MM.1S (cell line): ENCODE data around the gene PRPF6.

Source experiments
- DNase-seq: peaks from one replicate; pipeline ENCODE4 v3.0.0-alpha.2; 2015
- H2AFZ ChIP-seq: fragments of 300-600 bp; sonication (generic); 2 replicates; pipeline ENCODE4 v1.6.0; 2016; ENCODE audit warnings: antibody characterized with exemption, low read length
- H3F3A ChIP-seq: fragments of 300-600 bp; sonication (generic); 2 replicates; pipeline ENCODE4 v1.6.1; 2016; ENCODE audit warnings: mild to moderate bottlenecking, antibody characterized with exemption, low read length, moderate library complexity, mixed read lengths; ENCODE audit not compliant: insufficient read depth
- H3K27ac ChIP-seq: fragments of 300-600 bp; sonication (generic); 2 replicates; pipeline ENCODE4 v1.5.1; 2016; ENCODE audit warnings: mild to moderate bottlenecking, low read length
- H3K27me3 ChIP-seq: fragments of 300-600 bp; sonication (generic); replicated peaks from 2 replicates; pipeline ENCODE4 v1.6.0; 2016; ENCODE audit warnings: low read length; ENCODE audit not compliant: insufficient read depth
- H3K36me3 ChIP-seq: fragments of 300-600 bp; sonication (generic); replicated peaks from 2 replicates; pipeline ENCODE4 v1.6.1; 2016; ENCODE audit warnings: mild to moderate bottlenecking, low read length, mixed read lengths; ENCODE audit not compliant: insufficient read depth
- H3K4me1 ChIP-seq: fragments of 300-600 bp; sonication (generic); 2 replicates; pipeline ENCODE4 v1.6.1; 2016; ENCODE audit warnings: low read length, mixed read lengths
- H3K4me2 ChIP-seq: fragments of 300-600 bp; sonication (generic); 2 replicates; pipeline ENCODE4 v1.6.0; 2016; ENCODE audit warnings: low read depth, low read length
- H3K4me3 ChIP-seq: fragments of 300-600 bp; sonication (generic); 2 replicates; pipeline ENCODE4 v1.5.1; 2016; ENCODE audit warnings: low read length, mixed read lengths
- H3K79me2 ChIP-seq: fragments of 300-600 bp; sonication (generic); 2 replicates; pipeline ENCODE4 v1.6.1; 2016; ENCODE audit warnings: mixed run types, low read length, mixed read lengths
- H3K9ac ChIP-seq: fragments of 300-600 bp; sonication (generic); 2 replicates; pipeline ENCODE4 v1.6.1; 2016; ENCODE audit warnings: low read length, mixed read lengths
- H3K9me2 ChIP-seq: fragments of 300-600 bp; sonication (generic); replicated peaks from 2 replicates; pipeline ENCODE4 v1.6.1; 2016; ENCODE audit warnings: mild to moderate bottlenecking, low read length, mixed read lengths; ENCODE audit not compliant: insufficient read depth
- H3K9me3 ChIP-seq: fragments of 300-600 bp; sonication (generic); replicated peaks from 2 replicates; pipeline ENCODE4 v1.6.1; 2016; ENCODE audit warnings: mild to moderate bottlenecking, low read length, mixed read lengths; ENCODE audit not compliant: insufficient read depth
- H4K20me1 ChIP-seq: fragments of 300-600 bp; sonication (generic); 2 replicates; pipeline ENCODE4 v1.6.1; 2016; ENCODE audit warnings: mild to moderate bottlenecking, low read length, moderate library complexity, mixed read lengths; ENCODE audit not compliant: insufficient read depth
- EZH2 ChIP-seq: fragments of 300-600 bp; sonication (generic); optimal IDR thresholded peaks from 2 replicates; pipeline ENCODE3; 2017; ENCODE audit warnings: low read depth, mild to moderate bottlenecking, antibody characterized with exemption, low read length, mixed read lengths
- EZH2phosphoT487 ChIP-seq: fragments of 300-600 bp; sonication (generic); IDR thresholded peaks from 2 replicates; pipeline ENCODE4 v1.6.1; 2018; ENCODE audit warnings: antibody characterized with exemption, low read length
- TF ChIP-seq, protein P1 (sequence below): fragments of 300-600 bp; sonication (generic); IDR thresholded peaks from 2 replicates; pipeline ENCODE4 v1.5.1; 2016; ENCODE audit warnings: antibody characterized with exemption, low read length, mixed read lengths

Gene PRPF6

GRCh38 chr20:63961664-63962425, 19.1 kb upstream of the PRPF6 start:
- Histone ChIP-seq H3K9me2 (no peaks in the 10 kb centered on the region), H4K20me1 (no peaks in the 10 kb centered on the region), H3K27ac (no peak overlapping the region), H3K9ac (no peak overlapping the region), H2AFZ (no peak overlapping the region), H3K36me3 (no peaks in the 10 kb centered on the region), H3K27me3 (no peaks in the 10 kb centered on the region), H3K9me3 (no peaks in the 10 kb centered on the region), H3K4me3 (no peak overlapping the region), H3F3A (peaks cover 8% of the 10 kb centered on the region), H3K4me2 (no peak overlapping the region), H3K4me1 (peaks cover 11% of the 10 kb centered on the region; the same call in 1 of the 2 replicates), H3K79me2 (no peaks in the 10 kb centered on the region)
- DNase-seq, result no peak
- TF ChIP-seq EZH2phosphoT487, result no peak
- TF ChIP-seq, protein P1, sequence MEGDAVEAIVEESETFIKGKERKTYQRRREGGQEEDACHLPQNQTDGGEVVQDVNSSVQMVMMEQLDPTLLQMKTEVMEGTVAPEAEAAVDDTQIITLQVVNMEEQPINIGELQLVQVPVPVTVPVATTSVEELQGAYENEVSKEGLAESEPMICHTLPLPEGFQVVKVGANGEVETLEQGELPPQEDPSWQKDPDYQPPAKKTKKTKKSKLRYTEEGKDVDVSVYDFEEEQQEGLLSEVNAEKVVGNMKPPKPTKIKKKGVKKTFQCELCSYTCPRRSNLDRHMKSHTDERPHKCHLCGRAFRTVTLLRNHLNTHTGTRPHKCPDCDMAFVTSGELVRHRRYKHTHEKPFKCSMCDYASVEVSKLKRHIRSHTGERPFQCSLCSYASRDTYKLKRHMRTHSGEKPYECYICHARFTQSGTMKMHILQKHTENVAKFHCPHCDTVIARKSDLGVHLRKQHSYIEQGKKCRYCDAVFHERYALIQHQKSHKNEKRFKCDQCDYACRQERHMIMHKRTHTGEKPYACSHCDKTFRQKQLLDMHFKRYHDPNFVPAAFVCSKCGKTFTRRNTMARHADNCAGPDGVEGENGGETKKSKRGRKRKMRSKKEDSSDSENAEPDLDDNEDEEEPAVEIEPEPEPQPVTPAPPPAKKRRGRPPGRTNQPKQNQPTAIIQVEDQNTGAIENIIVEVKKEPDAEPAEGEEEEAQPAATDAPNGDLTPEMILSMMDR, result no peak
- TF ChIP-seq EZH2, result no peak

DNA sequence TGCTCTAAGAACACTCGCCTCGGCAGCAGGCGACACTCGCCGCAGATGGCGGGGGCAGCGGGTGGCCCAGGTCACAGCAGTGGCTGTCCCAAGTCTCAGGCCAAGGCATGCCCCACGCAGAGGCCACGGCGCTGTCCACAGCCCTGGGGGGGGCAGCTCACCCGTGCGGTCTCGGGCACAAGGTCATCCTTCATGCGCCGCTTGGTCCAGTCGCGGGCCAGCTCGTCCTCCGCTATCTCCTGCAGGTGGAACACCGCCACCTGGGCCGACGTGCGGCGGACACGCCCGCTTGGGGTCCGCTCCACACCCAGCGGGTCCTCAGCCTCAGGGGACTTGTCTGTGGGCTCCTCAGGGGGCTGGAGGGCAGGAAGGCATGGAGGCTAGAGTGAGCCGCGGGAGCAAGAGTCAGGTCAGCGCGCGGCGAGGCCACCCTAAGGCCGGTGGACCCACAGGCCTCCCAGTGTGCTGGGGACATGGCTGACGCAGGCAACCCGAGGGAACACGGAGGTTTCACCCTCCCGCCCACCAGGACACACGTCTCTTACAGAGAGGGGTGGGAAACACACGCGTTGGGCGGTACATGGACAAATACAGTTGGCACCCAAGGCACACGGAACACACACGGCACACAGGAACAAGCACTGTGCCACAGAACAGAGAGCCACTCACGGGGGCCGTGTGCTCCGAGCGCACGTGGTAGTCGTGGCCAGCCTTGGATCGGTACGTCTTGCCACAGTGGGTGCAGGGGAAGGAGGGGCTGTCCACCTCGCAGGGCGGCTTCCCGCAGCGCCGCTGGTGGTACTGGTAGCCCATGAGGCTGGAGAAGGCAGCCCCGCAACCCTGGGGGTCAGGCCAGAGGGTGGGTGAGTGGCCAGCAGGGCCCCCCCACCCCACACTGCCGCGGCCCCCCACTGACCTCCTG, 18.2 kb upstream of the PRPF6 start:
- DNase-seq, result no peak
- H4K20me1 ChIP-seq, result no peaks in the 10 kb centered on the region
- no peak overlapping the region for H3K4me3 ChIP-seq
- no peaks in the 10 kb centered on the region for H3K79me2 ChIP-seq
- peaks cover 5% of the 10 kb centered on the region; the same call in 1 of the 2 replicates for H3K4me1 ChIP-seq
- H3K9me3 ChIP-seq, result no peaks in the 10 kb centered on the region
- no peak overlapping the region for H3K27ac ChIP-seq
- H3K9ac ChIP-seq, result no peak overlapping the region
- TF ChIP-seq EZH2 (no peak), EZH2phosphoT487 (no peak)
- TF ChIP-seq, protein P1, result no peak
- no peaks in the 10 kb centered on the region for H3K9me2 ChIP-seq
- H2AFZ ChIP-seq, result no peak overlapping the region
- H3K36me3 ChIP-seq, result no peaks in the 10 kb centered on the region
- H3K27me3 ChIP-seq, result no peaks in the 10 kb centered on the region
- no peaks in the 10 kb centered on the region for H3F3A ChIP-seq
- H3K4me2 ChIP-seq, result no peak overlapping the region

DNA sequence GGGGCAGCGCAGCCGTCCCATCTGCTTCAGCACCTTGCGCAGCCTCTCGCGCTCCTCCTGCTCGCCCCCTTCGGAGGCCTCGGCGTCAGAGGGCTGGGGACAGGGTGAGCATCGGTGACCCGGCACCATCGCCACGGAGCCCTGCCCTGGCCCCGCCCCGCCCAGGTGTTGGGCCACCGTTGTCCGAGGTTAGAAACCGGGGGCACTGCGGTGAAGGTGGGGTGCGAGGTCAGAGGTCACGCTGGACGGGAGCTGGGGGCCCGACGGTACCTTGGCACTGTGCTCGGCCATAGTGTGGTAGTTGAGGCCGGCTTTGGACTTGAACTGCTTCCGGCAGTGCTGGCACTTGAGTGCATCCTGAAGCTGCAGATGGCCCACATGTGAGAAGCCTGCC, 17.6 kb upstream of the PRPF6 start:
- Histone ChIP-seq H3K79me2 (no peaks in the 10 kb centered on the region), H3F3A (no peaks in the 10 kb centered on the region), H3K9me2 (no peaks in the 10 kb centered on the region), H3K27ac (no peak overlapping the region), H3K4me1 (no peaks in the 10 kb centered on the region; the same call in 1 of the 2 replicates), H3K9me3 (no peaks in the 10 kb centered on the region), H3K36me3 (no peaks in the 10 kb centered on the region), H4K20me1 (no peaks in the 10 kb centered on the region), H3K27me3 (no peaks in the 10 kb centered on the region), H3K4me2 (no peak overlapping the region), H3K9ac (no peak overlapping the region), H2AFZ (no peak overlapping the region), H3K4me3 (no peak overlapping the region)
- DNase-seq, result no peak
- TF ChIP-seq EZH2 (no peak), EZH2phosphoT487 (no peak)
- TF ChIP-seq, protein P1, result no peak
